ENCODE data around the gene SCO1.

The SCO1 gene

DNA sequence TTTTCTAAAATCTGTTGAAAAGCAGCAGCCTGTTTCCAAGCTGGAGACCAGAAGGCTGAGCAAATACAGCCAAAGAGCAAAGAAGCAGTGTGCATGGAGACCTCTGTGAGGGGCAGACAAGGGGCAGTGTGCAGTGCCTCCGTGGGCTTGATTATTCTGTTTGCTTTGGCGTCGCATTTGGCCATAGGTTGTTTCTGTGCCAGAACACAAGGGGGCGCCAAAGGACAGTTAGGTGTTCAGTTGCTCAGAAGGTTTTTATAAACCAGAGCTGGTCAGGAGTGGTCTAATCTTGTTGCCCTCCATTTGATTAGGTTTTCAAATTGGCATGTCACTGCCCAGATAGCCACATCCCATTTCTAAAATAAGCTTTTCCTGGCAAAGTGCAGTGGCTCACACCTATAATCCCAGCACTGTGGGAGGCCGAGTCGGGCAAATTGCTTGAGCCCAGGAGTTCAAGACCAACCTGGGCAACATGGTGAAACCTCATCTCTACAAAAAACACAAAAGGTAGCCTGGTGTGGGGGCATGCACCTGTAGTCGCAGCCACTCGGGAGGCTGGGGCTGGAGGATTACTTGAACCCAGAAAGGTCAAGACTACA is 50.8 kb downstream of the SCO1 start:
- Histone ChIP-seq H3K27ac (ENCODE audit: low read length) (no peak overlapping the region), H3K79me2 (ENCODE audit: low read length) (no peaks in the 10 kb centered on the region), H3K9ac (ENCODE audit: low read length) (no peak overlapping the region)

DNA sequence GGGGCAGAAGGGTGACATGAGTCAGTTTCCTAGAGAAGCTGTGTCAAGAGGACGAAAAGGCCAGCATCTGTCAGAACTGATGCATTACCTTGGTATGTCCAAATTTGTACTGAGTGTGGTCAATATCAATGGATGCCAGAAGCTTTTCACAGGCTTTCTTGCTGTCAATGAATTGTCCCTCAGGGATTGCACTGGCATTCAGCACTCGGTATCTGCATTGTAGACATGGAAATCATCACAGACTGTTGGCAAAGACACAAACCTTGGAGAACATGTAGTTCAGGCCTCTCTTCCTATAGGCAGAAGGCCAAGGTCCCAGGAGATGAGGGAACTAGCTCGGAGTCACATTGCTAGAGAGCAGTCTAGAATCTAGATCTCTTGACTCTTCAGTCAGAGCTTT is 56.9 kb downstream of the SCO1 start:
- TF ChIP-seq CTCF (IDR thresholded peaks at IDR 0.05; ENCODE audit: low read depth, low read length): no peak
- TF ChIP-seq EZH2phosphoT487 (IDR thresholded peaks at IDR 0.05; ENCODE audit: low read depth): no peak
- no peaks in the 10 kb centered on the region for H4K20me1 ChIP-seq (ENCODE audit: insufficient read depth, low read length)
- H3K79me2 ChIP-seq (ENCODE audit: low read length): no peaks in the 10 kb centered on the region
- no peak overlapping the region for H3K9ac ChIP-seq (ENCODE audit: low read length)
- no peak overlapping the region for H3K4me2 ChIP-seq (ENCODE audit: low read length)
- H3K36me3 ChIP-seq (replicated peaks; ENCODE audit: low read depth, low read length): no peaks in the 10 kb centered on the region
- no peaks in the 10 kb centered on the region for H3K9me3 ChIP-seq (ENCODE audit: insufficient read depth, low read length)
- peaks cover 4% of the 10 kb centered on the region for H3K4me1 ChIP-seq (ENCODE audit: low read length)
- no peak overlapping the region for H2AFZ ChIP-seq (ENCODE audit: low read depth, low read length)
- no peak overlapping the region for H3K4me3 ChIP-seq (ENCODE audit: low read length)
- H3K27ac ChIP-seq (ENCODE audit: low read length): no peak overlapping the region
- no peaks in the 10 kb centered on the region for H3K27me3 ChIP-seq (ENCODE audit: low read depth, low read length)

More for the DNA sequence above, 50.8 kb downstream of the SCO1 start:
- Histone ChIP-seq H4K20me1 (ENCODE audit: insufficient read depth, low read length) (no peaks in the 10 kb centered on the region), H3K27me3 (ENCODE audit: low read depth, low read length) (no peaks in the 10 kb centered on the region), H3K4me1 (ENCODE audit: low read length) (no peaks in the 10 kb centered on the region), H3K9me3 (ENCODE audit: insufficient read depth, low read length) (no peaks in the 10 kb centered on the region), H2AFZ (ENCODE audit: low read depth, low read length) (no peak overlapping the region), H3K36me3 (replicated peaks; ENCODE audit: low read depth, low read length) (no peaks in the 10 kb centered on the region), H3K4me2 (ENCODE audit: low read length) (no peak overlapping the region), H3K4me3 (ENCODE audit: low read length) (no peak overlapping the region)
- TF ChIP-seq CTCF (IDR thresholded peaks at IDR 0.05; ENCODE audit: low read depth, low read length) (peak; percentile 62), EZH2phosphoT487 (IDR thresholded peaks at IDR 0.05; ENCODE audit: low read depth) (no peak)

DNA sequence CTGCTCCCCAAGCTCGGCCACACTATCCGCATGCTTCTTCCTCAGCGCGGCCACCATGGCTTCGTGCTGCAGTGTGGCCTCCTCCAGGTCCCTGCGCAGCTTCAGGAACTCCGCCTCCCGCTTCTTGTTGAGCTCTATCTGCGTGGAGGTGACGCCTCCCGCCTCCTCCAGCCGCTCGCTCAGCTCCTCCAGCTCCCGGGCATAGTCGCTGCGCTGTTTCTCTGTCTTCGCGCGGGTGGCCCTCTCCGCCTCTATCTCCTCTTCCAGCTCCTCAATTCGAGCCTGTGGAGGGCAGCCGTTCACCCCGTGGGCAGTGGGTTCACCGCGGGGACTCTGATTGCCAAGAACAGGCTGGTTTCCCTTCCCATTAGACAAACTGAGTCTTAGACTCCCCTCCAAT is 59.2 kb downstream of the SCO1 start:
- TF ChIP-seq CTCF (IDR thresholded peaks at IDR 0.05; ENCODE audit: low read depth, low read length) (no peak), EZH2phosphoT487 (IDR thresholded peaks at IDR 0.05; ENCODE audit: low read depth) (no peak)
- H3K36me3 ChIP-seq (replicated peaks; ENCODE audit: low read depth, low read length): no peaks in the 10 kb centered on the region
- H3K4me3 ChIP-seq (ENCODE audit: low read length): no peak overlapping the region
- H3K9me3 ChIP-seq (ENCODE audit: insufficient read depth, low read length): no peaks in the 10 kb centered on the region
- no peak overlapping the region for H3K27ac ChIP-seq (ENCODE audit: low read length)
- no peaks in the 10 kb centered on the region for H3K27me3 ChIP-seq (ENCODE audit: low read depth, low read length)
- peaks cover 17% of the 10 kb centered on the region for H3K4me1 ChIP-seq (ENCODE audit: low read length)
- H4K20me1 ChIP-seq (ENCODE audit: insufficient read depth, low read length): peaks cover 6% of the 10 kb centered on the region; the same call in 1 of the 2 replicates
- no peak overlapping the region for H3K4me2 ChIP-seq (ENCODE audit: low read length)
- H3K79me2 ChIP-seq (ENCODE audit: low read length): no peaks in the 10 kb centered on the region
- no peak overlapping the region for H3K9ac ChIP-seq (ENCODE audit: low read length)
- H2AFZ ChIP-seq (ENCODE audit: low read depth, low read length): no peak overlapping the region

GRCh38 chr17:10635290-10635689 is 62.0 kb downstream of the SCO1 start:
- Histone ChIP-seq H3K4me3 (ENCODE audit: low read length) (no peak overlapping the region), H3K9me3 (ENCODE audit: insufficient read depth, low read length) (no peaks in the 10 kb centered on the region), H3K36me3 (replicated peaks; ENCODE audit: low read depth, low read length) (no peaks in the 10 kb centered on the region), H2AFZ (ENCODE audit: low read depth, low read length) (no peak overlapping the region), H3K4me2 (ENCODE audit: low read length) (no peak overlapping the region), H3K79me2 (ENCODE audit: low read length) (no peaks in the 10 kb centered on the region), H3K4me1 (ENCODE audit: low read length) (peaks cover 17% of the 10 kb centered on the region), H3K9ac (ENCODE audit: low read length) (no peak overlapping the region), H4K20me1 (ENCODE audit: insufficient read depth, low read length) (peaks cover 6% of the 10 kb centered on the region; the same call in 1 of the 2 replicates), H3K27ac (ENCODE audit: low read length) (no peak overlapping the region), H3K27me3 (ENCODE audit: low read depth, low read length) (no peaks in the 10 kb centered on the region)
- TF ChIP-seq CTCF (IDR thresholded peaks at IDR 0.05; ENCODE audit: low read depth, low read length): no peak
- TF ChIP-seq EZH2phosphoT487 (IDR thresholded peaks at IDR 0.05; ENCODE audit: low read depth): no peak

Measured in OCI-LY3 (cell line).